ENCODE results near the gene ABTB2.
A peak's percentile ranks its signal among the peaks of the same experiment; 100 is the strongest.

ABTB2 gene

DNA sequence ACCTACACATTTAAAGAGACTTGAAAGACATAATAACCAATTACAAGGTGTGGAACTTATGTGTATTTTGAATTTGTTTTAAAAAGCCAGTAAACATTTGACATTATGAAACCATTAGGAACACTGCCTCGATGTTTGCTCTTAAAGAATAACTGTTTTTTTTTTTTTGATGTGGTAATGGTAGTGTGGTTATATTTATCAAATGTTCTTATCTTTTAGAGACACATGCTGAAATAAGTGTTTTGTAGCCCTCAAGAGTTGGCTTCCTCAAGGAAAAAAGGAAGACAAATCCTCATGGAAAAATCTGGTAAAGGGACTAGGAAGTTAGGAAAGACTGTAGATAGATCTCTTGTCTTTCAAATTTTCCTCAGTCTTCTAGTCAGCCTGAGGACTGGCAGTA lies 2.2 kb upstream of the ABTB2 start:
- no peak for DNase-seq (ENCODE audit: low spot score)

DNA sequence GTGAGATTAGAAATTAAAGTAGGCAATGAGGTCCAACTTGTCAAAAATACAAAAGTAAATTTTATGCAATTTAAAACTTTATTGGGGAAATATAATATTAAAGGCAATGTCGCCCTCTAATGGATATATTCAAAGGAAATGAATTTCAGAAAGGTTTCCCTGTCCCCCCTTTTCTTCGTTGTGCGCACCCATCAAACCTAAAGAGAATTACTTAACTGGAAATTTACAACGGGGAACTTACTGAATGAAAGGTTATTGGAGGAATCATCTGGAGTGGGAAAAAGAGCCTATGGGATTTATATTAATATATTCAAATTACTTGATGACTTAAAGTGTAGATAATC lies 1.7 kb upstream of the ABTB2 start:
- DNase-seq (ENCODE audit: low spot score) = no peak

DNA sequence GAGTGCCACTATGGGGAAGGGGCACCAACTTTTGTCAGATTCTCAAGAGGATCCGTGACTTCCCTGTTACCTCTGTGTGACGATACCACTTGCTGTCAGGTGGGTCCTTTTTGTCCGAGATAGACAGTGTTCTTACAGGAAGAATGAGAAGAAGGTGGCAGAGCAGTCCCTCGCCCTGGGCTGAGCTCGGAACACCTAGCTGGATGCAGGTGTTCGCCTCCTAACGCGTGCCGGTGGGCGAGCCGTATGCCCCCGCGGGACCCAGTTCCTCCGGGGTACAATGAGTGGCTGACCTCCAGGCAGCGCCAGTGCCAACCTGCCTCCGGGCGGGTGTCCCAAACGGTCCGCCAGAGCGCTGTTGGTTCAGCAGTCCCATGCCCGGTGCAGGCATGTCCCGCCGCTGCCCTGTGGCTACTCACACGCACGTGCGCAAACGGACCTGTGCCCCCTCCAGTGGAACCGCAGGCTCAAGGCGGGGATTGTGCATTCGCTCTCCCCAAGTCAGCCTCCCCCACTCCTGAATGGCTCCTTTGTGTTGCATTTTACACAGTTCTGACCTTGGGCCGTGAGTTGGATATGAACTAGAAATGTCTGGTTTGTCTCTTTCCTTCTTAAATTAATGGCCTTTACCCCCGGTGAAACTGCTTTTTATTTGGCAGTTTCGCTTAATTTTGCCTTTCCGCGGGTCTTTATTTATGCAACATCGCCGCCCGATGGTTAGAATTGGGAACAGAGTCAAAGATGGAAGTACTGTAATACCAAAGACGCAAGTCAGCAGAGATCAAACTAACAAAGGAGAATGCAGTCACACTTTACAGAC lies 1.1 kb upstream of the ABTB2 start:
- peak; percentile 80 for DNase-seq (ENCODE audit: low spot score)

DNA sequence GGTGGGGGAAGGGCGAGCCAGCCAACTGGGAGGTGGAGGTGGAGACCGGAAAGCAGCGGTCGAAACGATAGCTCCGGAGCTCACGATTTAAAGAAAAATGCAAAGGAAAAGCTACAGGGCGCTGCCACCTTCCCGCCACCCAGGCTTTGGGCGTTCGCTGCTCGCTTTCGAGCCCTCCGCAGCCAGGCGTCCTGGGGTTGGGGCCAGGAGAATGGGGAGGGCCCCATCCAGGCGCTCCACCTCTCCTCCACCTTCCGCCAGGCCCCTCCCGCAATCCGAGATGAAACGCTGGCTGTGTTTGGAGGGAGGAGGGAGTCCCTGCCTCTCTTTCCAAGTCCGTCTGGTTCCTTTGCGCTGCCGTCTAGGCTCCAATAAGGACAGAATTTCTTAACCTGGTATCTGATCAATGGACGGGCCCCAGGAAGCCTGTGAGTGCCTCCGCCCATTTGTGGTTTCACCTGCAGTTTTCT lies 483 bp upstream of the ABTB2 start:
- DNase-seq (ENCODE audit: low spot score) = no peak

DNA sequence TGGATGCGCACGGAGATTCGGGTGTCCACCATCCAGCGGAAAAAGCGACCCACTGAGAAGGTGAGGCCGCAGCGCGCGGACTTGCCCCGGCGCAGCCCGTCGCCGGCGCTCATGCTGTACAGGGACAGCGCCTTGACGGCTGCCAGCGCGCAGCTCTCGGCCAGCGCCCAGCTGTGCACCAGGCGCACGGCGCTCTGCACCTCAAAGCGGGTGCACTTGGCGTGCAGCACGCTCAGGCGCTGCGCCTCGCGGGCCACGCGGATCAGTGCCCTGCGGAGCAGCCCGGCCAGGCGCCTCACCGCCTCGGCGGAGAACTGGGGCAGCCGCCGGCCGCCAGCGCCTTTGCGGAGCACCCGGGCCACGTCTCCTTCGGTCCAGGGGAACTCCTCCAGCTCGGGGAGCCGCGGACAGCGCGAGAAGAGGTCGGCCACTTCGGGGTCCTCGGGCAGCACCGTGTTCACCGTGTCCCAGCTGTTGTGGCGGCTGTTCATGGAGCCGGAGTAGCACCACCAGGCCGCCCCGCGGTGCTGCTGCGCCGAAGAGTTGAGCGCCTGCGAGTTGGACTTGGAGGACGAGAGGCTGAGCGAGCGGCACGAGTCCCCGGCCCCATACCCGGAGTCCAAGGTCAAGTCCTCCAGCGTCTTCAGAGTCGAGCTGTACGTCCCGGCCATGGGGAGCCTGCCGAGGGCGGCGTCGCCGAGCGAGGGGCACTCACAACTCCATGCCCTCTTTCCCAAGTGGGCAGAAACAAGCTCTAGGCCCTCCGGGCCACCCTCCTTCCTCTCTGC lies 703 bp downstream of the ABTB2 start:
- DNase-seq (ENCODE audit: low spot score) = no peak

DNA sequence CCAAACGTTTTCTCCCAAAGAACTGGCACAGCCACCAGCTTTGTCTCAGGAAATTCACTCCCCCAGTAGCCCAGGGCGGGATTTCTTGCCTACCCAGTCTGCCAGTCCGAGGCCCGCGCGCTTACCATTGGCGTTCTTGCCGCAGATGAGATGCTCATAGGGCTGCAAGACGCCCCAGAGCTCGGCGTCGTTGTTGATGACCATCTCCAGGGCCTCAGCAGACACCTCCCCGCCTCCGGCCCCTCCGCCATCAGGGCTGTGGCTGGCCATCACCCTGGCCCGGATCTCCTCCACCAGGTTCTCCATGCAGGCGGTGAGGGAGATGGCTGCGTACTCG lies 1.3 kb downstream of the ABTB2 start:
- DNase-seq (ENCODE audit: low spot score) = no peak

DNA sequence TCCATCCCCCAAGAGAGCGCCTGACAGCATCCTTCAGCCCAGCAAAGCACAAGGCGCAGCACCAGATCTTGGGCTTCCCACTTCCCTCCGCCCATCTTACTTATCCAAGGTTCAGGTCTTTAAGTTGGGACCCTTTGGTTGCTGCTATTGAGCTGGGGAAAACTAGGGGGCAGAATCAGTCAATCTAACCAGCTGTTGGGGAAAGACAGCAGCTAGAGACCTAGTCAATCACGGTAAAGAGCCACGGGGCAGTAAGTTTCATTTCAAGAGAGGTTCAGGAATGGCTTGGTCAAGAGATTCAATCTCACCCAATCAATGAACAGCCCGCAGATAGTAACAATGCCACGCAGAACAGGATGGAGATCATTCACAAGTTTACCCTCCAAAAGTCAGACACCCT lies 1.7 kb downstream of the ABTB2 start:
- DNase-seq (ENCODE audit: low spot score) = no peak

DNA sequence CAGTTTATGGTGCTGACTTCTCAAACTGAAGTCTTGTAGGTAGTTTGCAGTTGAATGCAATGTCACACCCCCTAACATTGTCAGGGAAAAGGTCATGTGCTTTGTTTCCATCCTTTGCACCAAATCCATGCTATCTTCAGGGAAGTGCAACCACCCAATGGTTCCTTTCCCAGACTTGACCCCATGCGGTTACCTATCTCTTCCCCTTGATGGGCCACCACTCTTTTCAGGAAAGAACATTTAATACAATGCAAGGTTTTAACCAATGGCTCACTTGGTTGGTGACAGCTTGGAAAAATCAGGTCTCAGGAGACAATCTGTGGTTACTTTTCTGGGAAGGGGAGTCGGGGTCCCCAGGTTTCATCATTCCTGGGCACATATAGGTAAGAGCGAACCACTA lies 2.1 kb downstream of the ABTB2 start:
- no peak for DNase-seq (ENCODE audit: low spot score)

DNA sequence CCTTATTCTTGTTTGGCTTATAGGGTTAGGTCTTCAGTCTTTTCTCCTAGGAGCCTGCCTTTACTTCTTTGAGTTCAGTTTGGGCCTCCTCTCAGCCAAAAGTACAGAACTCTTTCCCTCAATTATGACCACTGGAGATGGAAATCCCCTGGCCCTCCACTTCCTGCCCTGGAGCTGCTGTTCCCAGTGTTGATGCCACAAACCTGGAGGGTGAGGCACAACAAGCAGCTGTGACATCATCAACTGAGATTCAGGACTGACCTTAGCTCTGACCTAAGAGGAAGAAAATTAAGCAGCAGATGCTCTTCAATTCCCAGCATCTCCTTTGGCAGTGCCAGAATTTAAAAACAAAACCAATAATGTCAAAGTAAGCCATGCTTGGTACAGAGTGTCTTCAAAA lies 3.0 kb downstream of the ABTB2 start:
- DNase-seq (ENCODE audit: low spot score) = no peak

DNA sequence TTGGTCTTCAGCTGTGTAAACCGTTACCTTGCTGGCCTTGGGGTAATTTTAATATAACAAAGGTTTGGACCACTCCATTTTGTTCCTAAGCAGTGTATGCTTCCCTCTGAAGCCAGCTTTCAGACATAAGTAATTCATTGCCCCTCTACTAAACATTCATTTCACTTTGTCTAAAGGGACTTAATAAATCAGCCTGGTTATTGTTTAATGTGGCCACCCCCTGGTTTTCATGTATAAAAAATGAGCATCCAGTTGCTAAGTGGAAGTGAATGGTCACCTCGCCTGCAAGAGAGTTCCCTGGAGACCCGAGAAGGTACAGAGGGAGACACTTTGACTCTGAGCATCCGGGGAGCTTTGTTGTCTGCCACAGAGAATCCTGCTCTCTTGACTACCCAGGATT lies 3.9 kb downstream of the ABTB2 start:
- DNase-seq (ENCODE audit: low spot score) = no peak

DNA sequence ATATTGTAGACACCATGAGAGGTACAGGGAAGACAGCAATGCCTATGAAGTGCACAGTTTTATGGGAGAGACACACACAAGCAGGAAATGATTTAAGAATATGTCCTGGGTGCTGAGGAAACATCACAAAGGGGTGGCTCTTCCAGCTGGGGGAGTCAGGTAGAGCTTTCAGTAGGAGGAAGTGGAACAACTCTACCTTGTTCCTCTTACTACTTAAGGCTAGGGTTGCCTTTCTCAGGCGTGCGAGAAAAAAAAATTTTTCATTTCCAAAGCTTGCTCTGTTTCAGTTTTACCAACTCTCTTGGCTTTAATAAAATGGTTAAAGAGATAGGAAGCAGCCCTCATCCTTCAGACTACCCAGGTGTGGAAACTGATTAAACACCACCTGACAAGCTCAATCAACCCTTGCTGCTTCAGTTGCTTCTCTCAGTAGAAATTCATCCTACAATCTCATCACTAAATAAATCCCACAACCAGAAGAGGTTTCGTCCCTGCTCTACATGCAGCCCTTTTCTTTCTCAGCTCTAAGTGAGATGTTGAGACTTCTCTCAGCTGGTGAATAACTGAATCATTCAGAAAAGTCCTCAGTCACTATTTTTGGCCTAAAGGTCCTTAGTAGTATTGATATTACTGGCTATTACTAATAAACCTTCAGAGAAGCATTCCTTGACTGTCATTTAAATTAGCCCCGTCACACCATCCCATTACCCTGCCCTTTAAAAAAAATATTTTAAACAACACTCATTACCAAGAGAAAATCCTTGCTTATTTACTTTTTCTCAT lies 5.9 kb downstream of the ABTB2 start:
- no peak for DNase-seq (ENCODE audit: low spot score)

DNA sequence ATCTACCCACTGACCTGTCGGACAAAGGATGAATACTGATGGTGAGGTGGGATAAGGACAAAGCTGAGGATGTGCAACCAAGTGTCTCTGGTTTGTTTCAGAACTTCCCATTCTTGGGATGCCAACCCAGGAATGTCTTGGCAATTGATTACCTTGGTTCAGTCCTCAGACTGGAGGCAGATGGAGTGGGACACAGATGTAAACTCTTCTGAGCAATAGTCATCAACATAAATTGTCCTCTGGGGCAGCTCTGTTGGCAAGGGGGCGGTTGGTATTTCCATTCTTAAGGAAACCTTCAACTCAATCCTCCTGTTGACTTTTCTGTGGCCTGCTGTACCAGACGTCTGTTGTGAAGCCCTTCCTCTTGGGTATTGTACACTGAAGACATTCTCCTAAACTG lies 6.8 kb downstream of the ABTB2 start:
- no peak for DNase-seq (ENCODE audit: low spot score)

DNA sequence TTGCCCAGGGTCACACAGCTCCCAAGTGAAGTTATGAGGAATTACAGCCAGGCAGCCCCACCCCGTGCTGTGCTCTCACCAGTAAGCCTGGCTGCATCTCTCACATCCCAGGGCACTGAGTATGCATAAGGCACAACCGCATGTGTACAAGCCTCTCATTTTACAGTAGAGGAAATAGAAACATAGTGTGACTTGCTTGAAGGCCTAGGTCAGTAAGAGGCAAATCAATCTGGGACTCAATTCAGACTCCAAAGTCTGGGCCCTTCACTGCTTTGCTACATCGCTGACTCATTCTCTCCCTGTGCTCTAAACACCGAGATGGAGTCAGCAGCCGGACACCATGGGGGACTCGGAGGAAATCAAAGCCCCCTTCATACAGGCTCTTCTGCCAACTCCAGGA lies 7.9 kb downstream of the ABTB2 start:
- no peak for DNase-seq (ENCODE audit: low spot score)

DNA sequence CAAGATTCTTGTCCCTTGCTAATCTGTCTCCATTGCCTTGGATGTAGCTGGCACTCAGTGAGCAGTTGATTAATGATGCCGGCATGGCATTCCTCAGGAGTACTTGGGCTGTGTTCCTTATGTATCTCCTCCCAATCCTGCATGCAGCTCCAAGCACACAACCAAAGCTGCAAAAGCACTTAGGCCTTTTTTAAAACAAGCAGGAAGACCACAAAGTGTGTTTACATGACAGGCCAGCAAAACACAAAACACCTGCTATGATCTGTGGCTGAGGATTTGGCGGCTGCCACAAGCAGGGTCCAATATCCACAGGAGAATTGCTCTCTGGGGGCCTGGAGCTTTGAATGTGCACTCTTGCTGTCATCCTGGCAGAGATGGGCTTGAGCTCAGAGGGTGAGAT lies 8.9 kb downstream of the ABTB2 start:
- no peak for DNase-seq (ENCODE audit: low spot score)

DNA sequence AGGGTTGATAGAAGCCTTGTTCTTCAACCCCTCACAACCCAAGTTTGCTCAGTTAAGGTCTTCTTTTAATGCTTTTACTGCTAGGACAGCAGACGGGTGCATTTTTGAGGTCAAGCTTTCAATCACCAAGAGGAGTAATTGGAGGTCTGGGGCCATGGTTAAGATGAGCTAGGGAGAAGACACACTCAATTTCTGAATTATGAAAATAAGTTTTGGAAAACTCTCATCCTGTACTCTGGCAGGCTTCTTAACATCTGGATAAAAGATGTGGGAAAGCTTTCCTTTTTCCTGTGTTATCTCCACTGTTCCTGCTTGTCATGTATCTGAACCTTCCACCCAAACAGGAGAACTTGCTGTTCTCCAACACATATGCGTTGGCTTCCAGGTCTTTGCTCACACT lies 9.7 kb downstream of the ABTB2 start:
- no peak for DNase-seq (ENCODE audit: low spot score)

DNA sequence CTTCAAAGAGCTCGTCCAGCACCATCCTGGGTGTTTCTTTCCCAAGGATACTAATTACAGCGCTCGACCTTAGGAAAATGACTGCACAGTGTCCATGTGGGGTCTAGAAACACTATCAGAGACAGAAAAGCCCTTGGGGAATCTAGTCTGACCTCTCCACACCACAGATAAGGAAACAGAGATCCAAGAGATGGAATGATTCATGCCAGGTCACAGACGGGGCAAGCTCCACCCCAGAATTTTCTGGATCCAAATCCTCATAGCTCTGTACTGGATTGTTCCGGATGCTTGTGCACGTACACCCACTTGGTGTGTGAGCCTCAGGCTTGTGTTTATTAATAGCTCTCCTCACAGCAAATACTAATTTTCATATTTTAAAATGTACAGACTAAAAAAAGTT lies 11.3 kb downstream of the ABTB2 start:
- DNase-seq (ENCODE audit: low spot score) = no peak

DNA sequence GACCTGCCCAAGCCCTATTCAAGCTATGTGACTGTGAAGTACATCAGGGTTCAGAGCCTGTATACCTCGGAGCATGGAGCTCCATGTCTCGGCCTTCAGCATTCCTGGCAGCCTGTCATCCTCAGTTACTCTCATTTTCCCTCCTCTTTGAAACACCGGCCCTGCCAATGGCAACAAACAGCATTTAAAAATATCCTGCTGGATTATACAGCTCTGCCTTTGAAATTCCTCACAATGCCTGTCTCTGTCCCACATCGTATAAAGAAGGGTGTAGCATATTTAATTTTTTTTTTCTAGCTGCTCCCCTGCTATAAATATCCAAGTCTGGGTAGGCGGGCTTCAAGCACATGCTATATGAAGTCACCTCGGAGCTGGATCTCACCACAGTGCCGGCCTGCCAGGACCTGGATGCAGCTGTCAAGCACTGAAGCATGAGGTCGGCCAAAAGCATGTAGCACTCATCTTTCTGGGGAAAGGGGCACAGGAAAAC lies 11.8 kb downstream of the ABTB2 start:
- DNase-seq (ENCODE audit: low spot score) = no peak

DNA sequence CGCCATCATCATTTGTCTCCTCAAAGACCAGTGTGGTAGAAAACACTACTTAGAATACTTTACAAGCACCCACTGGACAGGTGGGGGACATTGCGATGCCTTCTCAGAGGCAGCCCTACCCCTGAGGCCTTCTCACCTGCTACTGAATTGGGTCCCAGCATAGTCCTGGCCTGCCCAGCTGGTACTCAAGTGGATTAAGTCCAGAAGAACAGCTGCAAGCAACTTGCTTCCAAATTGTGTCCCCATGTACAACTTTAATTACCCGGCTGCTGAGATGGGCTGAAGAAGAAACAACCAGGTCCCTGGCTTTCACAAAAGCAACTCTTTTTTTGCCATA lies 12.3 kb downstream of the ABTB2 start:
- no peak for DNase-seq (ENCODE audit: low spot score)

DNA sequence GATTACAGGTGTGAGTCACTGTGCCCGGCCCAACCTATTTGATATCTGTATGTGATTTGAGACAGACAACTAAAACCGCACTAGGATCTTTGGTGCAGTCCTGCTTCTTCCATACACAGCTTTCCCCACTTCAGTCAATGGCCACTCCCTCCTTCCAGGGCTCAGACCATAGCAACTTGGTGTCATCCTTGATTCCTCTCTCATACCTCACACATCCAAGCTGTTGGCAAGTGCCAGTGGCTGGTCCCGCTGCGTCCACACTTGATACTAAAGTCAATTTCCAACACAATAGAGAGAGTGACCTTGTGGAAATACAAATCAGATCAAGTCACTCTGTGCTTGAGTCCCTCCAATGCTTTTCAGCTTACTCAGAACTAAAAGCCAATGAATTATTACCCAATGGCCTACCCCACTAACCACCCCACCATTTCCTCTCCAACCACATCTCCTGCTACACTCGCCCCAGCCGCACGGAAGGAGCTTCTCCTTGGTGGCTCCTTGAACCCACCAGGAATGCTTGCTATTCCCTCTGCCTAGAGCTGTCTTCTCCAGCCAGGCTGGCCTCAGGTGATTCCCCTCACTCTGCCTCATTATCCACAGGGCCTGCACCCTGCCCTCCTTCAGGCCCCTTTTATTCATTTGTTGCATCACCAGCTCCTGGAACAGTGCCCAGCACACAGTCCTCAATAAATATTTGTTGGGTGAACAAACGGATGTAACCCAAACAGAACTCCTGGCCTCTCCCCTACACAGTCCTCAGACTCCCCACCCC lies 12.9 kb downstream of the ABTB2 start:
- DNase-seq (ENCODE audit: low spot score) = no peak

DNA sequence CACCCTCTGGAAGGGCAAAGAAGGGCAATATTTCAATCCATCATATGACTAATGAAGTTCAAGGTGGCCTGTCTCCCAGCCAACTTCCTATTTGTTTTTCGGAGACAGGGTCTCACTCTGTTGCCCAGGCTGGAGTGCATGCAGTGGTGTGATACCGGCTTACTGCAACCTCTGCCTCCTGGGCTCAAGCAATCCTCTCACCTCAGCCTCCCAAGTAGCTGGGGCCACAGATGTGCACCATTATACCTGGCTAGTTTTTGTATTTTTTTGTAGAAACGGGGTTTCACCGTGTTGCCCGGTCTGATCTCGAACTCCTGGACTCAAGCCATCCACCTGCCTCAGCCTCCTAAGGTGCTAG lies 13.4 kb downstream of the ABTB2 start:
- no peak for DNase-seq (ENCODE audit: low spot score)

DNA sequence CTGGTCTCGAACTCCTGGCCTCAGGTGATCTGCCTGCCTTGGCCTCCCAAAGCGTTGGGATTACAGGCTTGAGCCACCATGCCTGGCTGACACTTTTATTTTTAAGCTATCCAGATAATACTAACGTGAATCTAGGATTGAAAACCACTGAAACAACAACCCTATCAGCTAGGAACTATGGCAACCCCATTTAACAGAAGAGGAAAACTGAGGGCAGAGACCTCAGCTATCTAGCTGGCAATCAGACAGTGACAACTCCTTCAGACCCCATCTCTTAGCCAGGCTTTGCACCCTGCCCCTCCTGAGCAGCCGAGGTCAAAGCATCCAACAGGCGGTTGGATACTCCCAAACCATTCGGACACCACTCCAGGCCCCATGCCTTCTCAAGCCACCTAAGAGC lies 14.1 kb downstream of the ABTB2 start:
- DNase-seq (ENCODE audit: low spot score) = no peak

DNA sequence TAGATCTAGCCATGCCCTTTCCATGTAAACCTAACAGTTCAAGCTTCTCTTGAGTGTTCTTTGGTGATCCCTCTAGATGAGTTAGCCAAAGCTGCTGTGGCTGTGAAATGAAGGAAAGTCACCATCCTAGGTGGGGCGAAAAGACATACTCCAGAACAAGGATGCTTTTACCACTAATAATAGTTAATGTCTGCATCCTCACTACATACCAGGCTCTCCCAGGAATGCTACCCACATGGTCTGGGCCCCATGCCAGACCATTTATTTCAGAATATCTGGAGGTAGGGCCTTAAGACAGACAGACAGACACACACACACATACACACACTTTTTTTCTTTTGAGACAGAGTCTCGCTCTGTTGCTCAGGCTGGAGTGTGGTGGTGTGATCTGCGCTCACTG lies 14.7 kb downstream of the ABTB2 start:
- no peak for DNase-seq (ENCODE audit: low spot score)
